ENCODE measurements around the gene ATP23.
A peak's percentile ranks its signal among the peaks of the same experiment; 100 is the strongest.

The ATP23 gene

DNA sequence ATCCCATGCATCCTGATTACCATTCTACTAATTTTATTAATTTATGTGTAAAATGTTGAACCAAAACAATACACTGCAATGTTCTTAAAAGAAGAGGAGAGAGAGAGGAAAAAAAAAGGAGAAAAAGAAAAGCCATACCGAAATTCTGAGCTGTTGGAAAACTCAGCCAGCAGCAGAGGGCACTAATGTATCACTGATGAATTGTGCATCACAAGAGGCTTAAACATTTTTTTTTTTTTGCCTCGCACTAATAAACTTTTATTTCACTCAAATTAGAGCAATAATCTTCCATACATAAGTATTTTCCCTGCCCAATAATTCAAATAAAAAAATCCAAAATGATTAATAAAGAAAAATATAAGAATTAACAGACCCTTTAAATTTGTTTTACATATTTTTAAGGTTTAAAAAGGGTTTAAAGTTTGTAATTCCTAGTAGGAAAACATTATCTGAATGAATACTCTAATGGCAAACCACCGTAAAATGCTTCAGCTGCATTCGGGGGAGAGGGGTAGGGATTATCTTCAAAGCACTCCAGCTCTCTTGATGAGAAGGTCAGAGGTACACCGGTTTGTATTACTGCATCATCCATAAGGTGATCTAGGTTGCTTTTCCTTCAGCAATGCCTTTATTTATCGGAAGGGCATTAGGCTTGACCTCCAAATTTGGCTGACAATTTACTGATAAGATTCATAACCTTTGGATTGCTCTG is 41.9 kb downstream of the ATP23 start:
- DNase-seq (ENCODE audit: low read depth): peak; percentile 68

DNA sequence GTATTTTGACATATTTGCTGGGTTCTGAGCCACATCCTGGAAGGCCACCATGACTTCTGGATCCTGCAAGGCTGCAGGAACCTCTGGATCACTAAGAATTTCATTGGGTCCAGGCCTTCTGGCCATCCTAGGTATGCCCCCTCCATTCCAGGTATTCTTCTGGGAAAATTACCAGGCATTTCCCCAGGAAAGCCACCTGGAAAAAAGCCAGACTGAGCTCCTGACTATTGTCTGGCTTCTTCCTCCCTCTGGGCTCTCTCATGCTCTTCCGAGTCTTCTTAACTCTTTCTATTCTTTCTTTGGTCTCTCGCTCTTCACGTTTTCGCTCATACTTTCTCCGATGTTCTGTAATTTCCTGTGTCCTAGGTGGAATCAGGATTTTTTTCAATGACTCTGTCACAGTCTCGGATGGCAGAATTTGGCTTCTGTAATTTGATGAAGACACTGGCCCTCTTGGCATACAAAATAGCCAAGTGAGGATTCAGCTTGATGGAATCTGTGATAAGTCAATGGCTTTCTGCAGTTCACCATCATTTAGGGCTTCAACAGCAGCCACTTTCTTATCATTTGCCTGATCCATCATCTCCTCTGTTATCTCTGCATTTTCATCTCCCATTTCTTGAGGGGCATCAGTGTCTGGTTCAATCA is 42.6 kb downstream of the ATP23 start:
- peak; percentile 57 for DNase-seq (ENCODE audit: low read depth)

DNA sequence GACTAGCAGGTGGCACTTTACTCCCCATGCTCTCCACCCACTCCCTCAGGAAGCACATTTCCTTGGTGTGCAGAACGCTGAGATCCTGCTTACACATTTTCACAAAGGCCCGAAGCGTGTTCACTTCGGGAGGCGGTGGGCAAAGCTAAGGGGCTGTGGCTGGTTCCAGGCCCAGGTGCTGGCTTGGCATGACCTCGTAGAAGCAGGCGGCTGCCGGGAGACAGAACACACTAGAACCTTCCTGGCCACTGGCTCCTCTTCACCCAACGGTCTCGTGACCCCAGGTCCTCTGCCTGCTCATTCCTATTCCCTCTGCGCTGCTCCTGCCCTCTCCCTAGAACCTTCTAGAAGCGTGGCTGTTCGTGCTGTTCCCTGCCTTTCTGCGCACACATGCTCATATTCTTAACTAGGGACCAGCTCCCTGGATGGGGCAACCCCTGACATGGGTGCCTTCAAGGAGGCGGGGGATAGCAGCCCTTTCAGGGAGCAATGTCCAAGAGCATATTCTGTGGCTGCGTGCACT is 43.3 kb downstream of the ATP23 start:
- DNase-seq (ENCODE audit: low read depth): no peak

DNA sequence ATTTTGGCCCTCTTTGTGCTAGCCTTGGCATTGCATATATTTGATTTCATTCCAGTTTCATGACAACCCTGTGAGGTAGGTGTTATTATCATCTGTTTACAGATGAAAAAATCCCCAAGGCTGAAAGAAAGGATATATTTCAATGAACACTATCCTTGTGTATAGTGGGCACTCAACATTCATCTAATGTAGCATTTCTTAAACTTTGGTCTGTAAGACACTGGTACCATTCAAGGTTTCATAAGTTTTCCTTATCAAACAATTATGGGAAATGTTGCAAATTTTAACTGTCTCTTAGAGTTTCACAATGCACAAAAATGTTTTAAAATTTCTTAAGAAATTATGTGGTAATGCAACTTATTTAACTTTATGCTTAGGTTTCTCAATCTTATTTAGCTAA is 44.3 kb downstream of the ATP23 start:
- DNase-seq (ENCODE audit: low read depth): no peak

DNA sequence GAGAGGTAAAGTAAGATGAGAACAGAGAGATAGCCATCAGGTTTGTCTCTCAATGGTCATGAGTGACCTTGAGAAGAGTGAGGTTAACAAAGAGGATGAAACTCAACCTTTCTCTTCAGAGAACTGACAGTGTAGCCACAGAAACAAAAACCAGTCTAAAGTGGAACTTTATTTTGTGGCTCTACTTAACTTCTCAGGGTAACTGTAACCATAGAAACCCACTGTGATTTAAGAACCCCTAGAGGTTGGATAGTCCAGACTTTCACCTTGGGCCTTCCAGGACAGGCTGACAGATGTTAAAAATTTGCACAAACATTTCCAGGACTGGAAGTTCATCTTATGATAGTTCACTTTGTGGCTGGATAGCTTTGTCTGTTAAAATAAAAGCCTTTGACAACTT is 48.5 kb downstream of the ATP23 start:
- DNase-seq (ENCODE audit: low read depth): no peak

DNA sequence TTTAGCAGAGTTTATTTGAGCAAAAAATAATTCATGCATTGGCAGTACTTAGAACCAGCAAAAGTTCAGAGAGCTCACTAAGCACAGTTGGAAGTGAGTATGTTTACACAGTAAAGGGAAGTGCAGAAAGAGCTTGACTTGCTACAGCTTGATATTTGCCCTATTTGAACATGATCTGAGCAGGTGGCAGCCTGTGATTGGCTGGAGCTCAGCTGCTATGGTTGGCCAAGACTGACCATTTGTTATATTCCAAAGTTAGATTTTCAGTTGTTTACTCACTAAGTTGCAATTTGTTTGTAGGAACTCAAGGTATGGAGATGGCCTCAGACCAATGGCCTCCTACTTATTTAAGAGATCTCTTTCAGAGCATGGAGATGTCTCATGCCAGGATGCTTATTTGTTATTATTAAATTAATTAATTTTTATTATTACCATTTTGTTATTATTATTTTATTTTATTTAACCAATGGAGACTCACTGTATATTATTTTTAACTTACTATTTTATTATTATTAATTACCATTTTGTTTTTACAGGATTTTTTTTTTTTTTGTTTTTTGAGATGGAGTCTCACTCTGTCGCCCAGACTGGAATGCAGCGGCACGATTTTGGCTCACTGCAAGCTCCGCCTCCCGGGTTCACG is 49.0 kb downstream of the ATP23 start:
- DNase-seq (ENCODE audit: low read depth): no peak

DNA sequence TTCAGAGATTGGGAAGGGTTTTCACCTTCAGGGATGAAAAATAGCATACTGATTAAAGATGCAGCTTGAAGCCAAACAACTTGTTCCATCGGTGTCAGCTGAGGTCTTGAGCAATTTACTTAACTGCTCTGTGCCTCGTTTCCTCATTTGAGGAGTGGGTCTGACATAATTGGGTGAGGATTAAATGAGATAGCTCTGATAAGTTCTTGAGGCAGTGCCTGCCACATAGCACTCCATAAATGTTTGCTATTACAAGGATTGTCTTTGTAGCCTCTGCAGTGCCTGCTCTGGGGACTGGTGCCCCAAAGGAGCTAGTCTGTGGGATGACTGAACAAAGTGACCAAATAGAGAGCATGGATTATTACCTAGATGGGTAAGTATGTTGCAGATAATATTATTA is 50.6 kb downstream of the ATP23 start:
- DNase-seq (ENCODE audit: low read depth): no peak

DNA sequence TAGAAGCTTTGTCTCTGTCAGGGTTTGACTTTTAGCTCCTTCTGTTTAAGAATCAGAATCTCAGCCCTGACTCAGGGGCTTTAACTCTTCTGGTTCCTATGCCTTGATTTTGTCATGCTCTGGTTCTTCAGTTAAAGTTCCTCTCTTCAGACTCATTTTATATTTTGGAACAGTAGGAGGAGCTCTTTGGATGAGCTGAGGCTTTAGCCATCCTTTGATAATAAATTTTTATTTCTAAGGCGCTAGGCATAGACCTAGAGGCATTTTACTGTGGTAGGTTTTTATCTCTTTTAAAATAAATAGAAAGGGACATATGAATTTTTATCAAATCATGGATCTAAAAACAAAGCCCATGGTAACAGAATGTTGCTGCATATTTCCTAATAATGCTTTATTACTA is 51.7 kb downstream of the ATP23 start:
- DNase-seq (ENCODE audit: low read depth): no peak

DNA sequence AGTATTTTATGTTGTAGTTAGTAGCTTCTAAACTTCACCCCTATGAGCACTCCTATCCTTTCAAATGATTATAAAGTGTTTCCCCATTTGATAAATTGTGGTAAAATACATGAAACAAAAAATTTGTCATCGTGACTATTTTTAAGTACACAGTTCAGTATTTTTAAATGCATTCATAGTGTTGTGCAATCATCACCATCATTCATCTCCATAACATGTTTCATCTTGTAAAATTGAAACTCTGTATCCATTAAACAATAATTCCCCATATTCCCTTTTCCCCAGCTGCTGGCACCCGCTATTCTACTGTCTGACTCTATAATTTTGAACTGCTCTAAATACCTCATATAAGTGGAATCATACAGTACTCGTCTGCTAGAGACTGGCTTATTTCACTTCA is 52.5 kb downstream of the ATP23 start:
- no peak for DNase-seq (ENCODE audit: low read depth)

DNA sequence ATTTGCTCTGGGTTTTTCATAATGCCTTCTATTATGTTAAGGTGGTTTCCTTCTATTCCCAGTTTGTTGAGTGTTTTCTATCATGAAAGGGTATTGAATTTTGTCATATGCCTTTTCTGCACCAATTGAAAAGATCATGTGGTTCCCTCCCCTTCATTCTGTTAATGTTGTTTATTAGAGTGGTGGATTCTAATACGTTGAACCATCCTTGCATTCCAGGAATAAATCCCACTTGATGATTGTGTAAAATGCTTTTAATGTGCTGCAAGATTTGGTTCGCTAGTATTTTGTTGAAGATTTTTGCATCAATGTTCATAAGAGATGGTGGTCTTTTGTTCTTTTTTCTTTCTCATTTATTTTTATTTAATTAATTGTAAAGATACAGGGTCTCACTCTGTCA is 55.2 kb downstream of the ATP23 start:
- DNase-seq (ENCODE audit: low read depth): no peak

DNA sequence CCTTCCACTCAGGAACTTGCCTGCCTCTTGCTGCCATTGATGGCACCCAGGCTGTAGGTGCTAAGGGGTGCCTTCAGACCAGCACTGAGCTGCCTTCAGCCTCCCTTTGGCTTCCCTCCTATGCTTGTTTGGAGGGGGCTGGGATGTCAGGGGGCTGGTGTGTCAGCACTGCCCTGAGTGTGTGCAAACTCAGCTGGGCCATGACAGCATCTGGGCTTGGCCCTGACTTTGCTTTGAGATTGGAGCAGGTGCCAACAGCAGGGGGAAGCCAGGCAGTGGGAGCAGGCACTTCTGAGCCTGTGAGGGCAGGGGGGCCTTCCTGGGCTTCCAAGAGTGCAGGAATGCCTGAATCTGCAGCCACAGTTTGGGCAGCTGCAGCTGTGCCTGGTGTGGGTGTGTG is 56.9 kb downstream of the ATP23 start:
- no peak for DNase-seq (ENCODE audit: low read depth)

DNA sequence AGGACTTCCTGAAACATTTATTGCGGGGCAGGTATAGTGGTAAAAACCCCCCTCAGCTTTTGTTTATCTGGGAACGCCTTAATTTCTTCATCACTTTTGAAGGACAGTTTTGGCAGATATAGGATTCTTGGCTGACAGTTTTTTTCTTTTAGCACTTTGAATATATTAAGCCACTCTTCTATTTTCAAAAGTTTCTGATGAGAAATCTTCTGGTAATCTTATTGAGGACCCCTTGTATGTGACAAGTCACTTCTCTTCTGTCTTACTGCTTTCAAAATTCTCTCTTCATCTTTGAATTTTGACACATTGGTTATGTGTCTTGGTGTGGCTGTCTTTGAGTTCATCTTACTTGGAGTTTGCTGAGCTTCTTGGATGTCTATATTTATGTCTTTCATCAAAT is 59.1 kb downstream of the ATP23 start:
- no peak for DNase-seq (ENCODE audit: low read depth)

DNA sequence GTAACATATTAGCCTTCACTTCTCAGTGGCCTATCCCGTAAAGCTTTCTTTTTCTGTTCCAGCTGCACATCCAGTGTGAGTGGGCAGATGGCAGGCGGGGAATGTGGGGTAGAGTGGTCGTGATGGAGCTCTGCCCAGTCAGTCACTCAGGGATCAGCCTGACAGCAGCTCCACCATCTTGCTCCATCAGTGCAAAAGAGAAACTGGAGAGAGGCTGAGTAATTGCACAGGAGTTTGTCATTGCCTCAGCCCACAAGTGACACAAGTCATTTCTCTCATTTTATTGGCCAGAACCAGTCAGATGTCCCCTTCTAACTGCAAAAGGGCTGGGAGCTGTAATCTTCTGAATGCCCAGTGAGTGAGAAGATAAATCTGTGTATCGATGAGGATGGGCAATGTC is 66.5 kb downstream of the ATP23 start:
- DNase-seq (ENCODE audit: low read depth): no peak

DNA sequence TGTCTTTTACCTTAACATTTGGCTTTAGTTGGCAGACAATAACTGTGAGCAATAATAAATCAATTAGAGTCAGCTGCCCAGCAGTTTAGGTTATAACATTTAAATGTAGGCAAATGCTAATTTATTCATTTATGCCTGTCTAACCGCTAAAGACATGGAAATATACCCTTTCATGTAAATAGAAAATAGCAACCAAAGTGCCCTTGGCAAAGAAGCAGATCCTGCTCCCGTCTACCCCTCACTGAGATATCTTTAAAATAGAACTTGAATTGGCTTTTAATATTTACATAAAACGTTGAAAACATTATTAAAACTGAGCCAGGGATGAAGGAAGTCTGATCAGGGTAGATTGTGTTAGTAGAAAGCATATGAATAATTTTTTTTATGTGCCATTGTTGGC is 67.3 kb downstream of the ATP23 start:
- DNase-seq (ENCODE audit: low read depth): no peak
